Fibroblast of lung (primary cell): ENCODE measurements around the gene OPTN.

Experiments
- CTCF ChIP-seq, 2 donors: IDR thresholded peaks in 1 of 2; conservative IDR thresholded peaks in 1 of 2; 1 replicate in 1 of 2; 2 replicates in 1 of 2; pipeline ENCODE4 v1.5.1; 2011 to 2012; ENCODE audit warnings: low read length in 2 of 2, control low read depth in 1 of 2, inconsistent platforms in 1 of 2, low read depth in 1 of 2, mild to moderate bottlenecking in 1 of 2
- EZH2 ChIP-seq: IDR thresholded peaks from 2 replicates; pipeline ENCODE4 v1.5.1; 2012; ENCODE audit warnings: low read length, control low read depth, mild to moderate bottlenecking; ENCODE audit errors: missing control alignments

GRCh38 chr10:13099666-13100348 is at the start of gene OPTN:
- TF ChIP-seq CTCF (conservative IDR thresholded peaks at IDR 0.05 in 1 of 2, IDR thresholded peaks at IDR 0.05 in 1 of 2; ENCODE audit: low read depth in 1 of 2, low read length in 2 of 2) (peak; percentile 78 to 85), EZH2 (no peak)
